GM18520 (cell line): ENCODE measurements around the gene SLCO2A1.

Experiments used
- ATAC-seq: cut with Tn5 transposase; IDR thresholded peaks from one replicate; pipeline ENCODE4 v1.9.1; 2021; ENCODE audit not compliant: unreplicated experiment

The SLCO2A1 gene

DNA sequence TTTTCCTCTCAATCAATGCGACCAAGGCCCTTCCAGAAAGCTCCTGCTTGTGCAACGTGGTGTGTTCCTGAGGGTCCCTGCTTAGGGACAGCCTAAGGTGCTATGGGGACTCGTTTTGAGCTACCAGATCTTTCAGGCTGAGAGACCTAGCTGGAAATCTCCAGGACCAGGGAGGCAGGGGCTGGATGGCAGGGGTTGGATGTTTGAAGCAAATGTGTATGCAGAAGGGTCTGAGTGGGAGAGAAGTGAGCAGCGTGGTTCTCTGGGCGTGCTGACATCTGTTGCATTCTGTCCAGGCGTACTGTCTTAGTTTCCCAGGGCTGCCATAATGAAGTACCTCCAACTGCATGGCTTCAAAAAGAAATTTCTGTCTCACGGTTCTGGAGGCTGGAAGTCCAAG is 31.7 kb upstream of the SLCO2A1 start:
- ATAC-seq, result no peak

DNA sequence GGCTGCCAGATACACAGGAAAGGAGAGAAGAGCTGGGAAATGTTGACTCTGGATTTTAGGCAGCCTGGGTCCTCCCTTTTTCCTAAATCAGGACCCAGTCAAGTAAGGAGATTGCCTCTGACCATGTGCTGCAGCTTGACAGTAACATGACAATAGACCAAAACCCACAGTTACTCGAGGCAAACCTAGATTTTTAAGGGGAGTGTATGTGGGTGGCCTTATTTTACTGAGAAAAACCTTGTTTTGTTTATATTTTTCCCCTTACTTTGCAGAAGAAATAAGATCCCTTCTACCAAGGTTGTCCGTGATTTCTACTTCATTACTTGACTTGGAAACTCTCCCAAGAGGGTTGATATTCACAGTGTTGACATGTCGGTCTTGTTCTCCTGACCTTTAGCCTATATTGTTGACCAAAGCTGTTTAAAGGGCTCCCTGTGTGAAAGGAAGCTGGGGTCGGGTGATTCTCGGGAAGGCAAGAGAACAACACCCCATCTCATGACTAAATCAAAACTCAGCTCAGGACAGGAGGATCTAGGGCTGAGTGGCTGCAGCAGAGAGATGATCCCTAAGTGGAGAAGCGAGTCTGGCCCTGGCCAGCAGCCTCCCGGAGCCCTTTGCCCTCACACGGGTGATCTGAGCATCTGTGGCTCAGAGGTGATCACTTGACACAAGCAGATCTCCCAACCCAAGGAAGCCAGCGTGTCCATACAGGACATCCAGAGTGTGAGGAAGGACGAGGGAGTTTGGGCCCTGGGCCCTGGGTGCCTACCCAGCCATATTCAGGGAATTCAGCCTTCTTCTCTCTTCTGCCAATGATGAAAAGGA is 31.0 kb upstream of the SLCO2A1 start:
- no peak for ATAC-seq

DNA sequence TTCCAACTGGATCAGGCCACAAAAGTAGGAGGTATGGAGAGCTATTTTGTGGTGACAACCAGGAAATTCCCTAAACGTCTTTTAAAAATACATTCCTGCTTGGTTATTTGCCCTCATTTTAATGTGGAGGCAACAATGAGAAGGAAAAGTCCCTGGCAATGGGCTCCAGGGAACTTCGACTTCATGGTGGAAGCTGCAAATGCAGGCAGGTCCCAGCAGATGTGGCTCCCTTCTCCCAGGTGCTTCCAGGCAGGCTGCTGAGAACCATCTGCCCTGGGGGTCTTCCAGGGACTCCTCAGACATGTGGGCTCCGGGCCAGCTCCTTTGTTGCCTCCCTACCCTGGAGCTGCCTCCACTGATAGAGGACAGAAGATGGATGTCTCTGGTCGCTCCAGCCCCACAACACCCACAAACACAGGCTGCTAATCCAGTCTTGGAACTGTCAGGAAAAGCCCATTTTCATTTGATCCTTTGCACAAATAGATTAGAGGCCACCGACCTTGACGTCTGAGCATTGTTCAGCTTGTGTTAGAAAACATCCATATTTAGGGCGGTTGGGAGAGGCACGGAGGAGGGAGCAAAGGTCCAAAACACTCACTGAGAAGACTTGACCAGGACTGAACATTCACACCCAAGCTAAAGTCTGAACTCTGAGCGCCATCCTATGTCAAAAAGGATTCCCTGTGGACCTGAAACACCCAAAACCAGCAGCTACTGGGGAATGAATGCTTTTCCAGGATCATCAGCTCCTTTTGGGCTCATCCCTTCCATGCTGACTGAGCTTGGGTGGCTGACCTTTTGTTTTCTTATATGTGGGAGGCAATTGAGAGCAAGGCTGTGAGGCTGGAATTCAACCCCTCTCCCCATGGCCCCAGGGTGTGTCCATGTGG is 30.2 kb upstream of the SLCO2A1 start:
- ATAC-seq, result no peak

DNA sequence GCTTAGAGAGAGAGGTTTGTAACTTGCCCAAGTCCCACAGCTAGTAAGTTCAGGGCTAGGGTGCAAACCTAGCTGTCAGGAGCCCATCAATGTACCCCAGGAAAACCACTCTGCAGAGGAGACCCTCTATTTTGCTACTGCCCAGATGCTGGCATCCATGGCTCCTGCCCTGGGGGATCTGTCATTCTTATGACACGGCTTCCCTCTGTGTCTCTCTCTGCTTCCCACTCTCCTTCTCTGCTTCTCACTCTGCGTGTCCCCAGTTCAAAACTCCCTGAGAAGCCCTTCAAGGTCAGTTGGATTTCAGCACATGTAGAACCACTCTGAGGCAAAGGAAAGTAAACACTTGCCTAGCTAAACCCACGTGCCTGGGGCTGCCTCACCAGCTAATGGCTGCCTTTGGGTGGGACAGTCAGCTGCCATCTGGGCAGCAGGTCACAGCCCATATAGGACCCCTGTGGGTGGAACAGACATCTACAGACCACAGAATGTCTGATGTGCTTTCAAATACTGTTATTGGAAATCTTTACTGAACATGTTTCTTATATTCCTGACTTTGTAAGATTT is 29.4 kb upstream of the SLCO2A1 start:
- ATAC-seq, result no peak

DNA sequence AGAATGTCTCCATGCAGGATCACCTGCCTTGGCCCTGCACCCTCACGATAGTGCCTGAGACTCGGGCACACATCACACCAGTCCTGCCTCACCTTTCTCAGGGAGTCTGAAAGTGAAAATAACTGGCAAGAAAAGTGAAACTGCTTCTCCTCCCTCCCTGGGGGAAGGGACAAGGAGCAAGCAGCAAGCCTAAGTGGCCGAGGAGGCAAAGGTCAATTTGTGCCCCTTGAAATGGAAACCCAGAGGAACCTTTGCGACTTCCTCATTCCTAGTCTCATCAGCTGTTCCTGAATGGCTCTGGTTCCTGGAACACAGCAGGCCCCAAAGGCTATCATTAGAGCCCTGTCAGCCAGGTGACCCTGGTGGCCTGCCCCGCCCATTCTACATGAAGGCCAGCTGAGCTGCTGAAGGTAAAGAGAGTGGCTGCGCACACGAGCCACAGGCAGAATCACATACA is 28.0 kb upstream of the SLCO2A1 start:
- ATAC-seq, result no peak

DNA sequence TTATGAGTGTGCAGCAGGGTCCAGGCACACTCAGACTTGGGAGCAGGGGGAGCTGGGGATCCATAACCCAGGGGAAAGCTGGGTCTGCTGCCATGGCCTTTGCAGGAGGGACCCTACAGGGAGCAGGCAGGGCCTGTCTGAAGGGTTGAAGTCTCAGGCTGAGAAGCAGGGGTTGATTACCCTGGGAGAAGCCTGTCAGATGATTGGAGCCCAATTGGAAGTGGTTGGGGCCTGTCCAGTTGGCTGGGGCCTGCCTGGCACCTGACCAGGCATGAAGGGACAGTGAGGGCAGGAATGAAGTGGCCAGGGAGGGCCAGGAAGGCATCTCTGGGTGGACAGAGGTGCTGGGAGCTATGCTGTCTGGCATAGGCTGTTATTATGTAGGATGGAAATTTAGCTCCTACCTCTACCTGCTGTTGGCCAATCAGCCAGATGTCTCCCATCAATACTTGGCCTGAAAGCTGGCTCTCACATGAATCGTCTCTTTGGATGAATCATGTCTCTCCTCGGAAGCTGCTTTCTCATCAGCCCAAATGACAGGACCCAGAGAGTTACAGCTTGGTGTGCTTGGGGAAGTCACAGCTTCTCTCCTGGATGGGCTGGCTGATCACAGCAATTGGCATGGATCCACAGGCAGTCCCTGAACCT is 27.4 kb upstream of the SLCO2A1 start:
- ATAC-seq, result no peak

DNA sequence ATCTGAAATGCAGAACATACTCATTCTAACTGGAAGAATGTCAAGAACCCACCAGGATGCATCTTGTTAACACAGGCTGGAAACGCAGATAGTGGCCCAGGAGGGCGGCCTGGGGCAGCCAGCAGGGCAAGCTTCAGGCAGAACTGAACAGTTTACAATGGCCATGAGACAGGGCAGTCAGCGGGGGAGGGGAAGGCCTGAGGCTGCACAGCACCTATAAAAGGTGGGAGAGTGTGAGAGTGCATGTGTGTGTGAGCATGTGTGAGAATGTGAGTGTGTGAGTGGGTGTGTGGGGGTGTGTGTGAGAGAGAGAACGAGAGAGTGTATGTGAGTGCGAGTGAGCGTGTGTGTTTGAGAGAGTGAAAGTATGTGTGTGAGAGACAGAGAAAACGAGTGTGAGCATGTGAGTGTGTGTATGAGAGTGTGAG is 26.8 kb upstream of the SLCO2A1 start:
- ATAC-seq, result no peak

DNA sequence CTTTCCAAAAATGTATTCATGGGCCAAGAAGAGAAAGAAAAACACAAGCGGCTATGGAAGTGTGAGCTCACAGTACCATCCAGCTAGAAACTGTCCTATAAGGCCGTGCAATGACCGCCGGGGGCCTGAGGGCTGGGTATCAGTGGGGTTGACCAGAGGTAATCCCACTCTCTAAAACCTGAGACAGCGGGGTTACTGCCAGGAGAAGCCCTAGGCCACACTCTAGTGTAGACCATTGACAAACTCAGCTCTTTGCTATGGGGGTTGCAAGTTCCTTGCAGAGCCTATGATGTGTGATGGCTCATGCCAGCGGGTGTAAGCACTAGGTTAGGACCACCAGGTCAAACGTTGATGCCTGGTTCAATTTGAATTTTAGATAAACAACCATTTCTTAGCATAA is 25.9 kb upstream of the SLCO2A1 start:
- ATAC-seq, result no peak

DNA sequence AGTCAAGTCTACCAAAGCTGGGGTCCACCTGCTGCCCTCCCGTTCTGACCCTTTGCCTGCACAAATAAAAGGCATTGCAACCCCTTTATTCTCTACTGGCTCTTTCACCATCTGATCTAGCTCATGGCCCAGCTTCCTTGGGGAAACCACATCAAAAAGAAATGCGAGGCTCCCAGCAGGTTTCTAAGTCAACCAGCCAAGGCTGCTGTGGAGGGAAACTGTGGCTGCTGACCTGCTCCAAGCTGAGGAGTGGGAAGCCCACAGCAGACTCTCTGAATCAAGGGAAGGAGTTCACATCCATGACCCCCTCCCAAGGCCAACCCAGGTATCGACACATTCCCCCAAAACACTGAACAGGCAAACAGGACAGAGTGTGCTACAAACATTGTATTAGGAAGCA is 25.2 kb upstream of the SLCO2A1 start:
- ATAC-seq, result no peak

DNA sequence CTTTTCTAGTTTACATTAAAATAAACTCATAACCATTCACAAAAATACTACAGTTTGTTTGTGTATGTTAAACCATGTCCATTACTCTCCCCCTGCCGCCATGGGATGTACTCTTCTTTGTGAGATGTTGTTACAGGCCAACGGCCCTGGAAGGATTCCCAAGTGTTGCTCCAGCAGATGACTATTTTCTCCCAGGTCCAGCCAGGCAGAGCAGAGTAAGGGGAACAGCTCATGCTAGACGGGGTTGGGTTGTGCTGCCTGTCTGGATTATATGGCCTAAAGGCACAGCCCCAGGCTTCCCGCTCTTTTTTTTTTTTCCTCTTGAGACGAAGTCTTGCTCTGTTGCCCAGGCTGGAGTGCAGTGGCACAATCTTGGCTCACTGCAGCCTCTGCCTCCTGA is 24.5 kb upstream of the SLCO2A1 start:
- no peak for ATAC-seq

DNA sequence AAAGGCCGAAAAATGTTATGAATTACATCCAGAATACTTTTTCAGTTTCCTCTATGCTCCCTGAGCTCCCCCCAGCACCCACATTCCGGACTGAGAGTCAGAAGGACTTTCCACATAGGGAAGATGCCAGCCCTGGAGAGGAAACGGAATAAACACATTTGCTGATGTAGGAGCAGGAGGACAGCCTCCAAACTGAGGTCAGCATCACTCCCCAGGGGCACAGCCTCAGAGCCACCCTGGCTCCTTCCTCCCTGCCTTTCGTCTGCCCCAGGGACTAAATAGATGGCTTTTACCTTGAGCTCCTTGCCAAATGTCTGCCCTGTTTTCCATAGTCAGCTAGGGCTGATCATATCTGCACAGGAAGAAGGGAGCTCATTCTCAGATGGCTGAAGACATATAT is 22.6 kb upstream of the SLCO2A1 start:
- no peak for ATAC-seq

DNA sequence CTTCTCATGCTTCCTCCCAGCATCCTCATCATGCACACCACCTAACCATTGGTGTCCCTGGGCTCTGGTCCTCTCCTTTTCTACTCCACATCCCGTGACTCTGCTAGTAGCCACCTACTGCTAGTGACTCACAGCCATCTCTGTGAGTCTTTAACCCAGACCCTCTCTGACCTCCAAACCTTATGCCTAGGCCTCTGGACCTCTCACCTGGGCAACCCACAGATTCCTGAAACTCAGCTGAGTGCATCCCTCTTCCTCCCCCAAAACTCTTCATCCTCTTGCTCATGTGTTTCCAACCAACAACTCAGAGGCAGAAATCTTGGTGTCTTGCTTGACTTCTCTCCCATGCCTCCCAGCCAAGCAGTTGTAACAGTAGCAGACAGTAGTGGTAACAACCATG is 20.0 kb upstream of the SLCO2A1 start:
- no peak for ATAC-seq

DNA sequence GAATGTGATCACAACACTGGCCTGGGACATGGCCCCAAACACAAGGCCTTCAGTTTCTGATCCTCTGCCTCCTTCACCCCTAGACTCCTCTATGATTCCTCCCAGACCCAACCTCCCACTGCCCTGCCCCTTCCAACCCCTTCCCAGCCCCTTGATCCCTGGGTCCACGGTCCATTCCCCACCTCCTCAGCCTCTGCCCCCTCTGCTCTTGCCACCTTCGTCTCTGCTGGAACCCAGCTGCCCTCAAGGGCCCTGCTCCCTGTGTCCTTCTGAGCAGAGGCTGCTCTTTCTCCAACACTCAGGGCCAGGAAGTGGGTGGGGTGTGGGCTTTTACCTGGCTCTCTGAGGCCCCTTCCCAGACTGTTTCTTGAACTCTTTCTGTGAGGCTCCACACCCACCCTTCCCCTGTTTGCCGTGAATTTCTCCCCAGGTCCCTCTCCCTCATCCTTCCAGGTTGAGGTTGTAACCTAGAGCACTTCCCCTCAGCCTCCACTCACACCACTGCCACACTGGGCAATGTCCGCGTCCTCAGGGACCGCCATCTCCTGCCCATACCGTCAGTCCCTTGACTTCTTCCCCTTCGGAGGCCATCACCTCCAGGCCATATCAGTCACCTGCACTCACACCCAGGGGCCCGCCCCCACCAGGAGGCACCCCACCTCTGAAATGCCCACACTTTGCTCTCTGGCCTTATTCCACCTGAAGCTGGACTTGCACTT is 18.7 kb upstream of the SLCO2A1 start:
- no peak for ATAC-seq

DNA sequence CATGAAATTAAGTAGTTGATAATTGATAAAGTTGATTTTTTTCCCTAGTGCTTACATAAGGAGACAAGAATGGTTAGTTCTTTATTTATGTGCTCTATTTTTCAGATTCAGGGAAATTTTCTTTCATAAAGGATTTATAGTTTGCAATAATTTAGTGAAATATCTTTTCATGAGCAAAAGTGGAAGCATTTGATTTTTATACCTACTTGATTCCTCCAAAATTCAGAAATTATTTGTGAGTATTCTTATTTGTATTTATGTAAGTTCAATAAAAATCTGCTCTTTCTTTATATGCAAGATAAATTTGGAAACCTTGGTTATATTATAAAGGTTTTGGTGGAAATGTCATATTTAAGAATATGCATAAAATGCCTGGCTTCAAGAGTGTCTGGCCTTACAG is 14.7 kb upstream of the SLCO2A1 start:
- ATAC-seq, result no peak

DNA sequence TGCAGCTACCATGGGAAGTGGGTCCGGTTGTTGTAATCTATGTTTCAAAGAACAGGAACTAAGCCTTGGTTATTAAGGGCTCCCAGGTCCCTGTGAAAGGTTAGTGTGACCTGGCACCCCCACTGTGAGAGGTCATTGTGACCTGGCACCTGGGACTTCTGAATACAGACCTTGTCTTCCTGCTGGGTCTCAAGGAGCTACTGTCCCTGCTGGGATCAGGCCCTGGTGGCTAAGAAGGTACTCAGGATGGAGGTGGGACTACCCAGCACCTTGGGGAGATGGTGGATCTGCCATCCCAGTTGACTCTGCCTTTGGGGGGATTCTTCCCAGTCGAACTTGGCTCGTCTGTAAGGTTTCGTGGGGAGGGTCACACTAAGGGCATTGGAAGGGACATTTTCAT is 10.3 kb upstream of the SLCO2A1 start:
- ATAC-seq, result no peak

DNA sequence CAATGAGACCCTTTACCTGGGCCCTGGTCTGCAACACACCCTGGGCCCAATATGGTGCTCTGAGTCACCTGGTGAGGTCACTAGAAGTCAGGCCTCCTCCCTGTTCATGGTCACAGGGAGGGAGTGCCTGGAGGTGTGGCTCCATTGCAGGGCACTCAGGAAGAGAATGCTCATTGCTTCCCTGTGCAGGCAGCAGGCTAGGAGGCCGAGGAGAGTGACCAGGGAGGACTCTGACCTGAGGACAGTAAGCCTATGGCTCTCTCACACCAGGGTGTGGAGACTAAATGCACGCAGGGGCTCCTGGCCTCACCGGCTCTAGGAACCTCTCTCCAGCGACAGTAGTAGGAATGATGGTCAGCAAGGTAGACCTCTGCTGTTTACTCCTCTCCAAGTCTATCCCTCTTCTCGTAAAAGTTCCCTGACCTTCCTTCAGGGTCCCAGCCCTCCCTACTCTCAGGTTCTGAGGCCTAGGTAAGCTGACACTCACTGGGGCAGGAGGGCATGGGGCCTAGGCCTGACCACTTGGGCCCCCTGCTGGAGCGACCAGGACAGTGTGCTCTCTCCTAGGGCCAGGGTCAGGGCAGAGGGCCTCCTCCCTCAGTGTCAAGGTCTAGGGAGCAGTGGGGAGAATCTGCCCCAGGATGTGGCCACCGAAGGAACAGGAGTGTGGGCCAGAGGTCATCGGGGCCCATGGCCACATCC is 9.6 kb upstream of the SLCO2A1 start:
- no peak for ATAC-seq

DNA sequence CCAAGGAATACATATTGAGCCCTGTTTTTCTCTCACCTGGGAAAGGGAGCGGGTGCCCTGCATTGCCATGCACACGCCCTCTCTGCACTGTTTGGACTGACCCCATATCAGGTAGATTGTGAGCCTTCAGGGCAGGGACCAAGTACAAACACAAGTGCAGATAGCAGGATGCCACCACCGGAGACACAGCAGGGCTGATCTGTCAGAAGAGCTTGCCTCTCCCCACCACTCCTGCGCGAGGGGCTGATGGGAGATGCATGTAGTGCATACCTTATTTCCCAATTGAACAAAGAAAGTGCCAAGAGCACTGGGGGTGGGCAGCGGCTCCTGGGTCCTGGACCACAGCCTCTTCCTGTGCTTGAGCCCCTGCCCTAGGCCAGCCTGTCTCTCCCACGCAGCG is 9.0 kb upstream of the SLCO2A1 start:
- ATAC-seq, result no peak

DNA sequence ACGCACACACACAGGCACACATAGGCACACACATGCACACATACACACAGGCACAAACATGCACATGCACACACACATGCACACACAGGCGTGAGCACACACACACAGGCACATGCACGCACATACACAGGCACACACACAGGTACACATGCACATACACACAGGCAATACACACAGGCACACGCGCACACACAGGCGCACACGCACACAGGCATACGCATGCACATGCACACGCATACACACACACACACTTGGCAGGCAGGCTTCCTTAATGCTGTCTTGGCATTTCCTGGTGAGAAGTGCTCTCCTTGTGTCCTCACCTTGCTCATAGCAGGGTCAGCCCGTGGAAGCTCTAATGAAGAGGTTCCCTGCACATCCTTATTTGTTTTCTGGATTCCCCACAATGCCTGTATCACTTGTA is 8.4 kb upstream of the SLCO2A1 start:
- no peak for ATAC-seq

DNA sequence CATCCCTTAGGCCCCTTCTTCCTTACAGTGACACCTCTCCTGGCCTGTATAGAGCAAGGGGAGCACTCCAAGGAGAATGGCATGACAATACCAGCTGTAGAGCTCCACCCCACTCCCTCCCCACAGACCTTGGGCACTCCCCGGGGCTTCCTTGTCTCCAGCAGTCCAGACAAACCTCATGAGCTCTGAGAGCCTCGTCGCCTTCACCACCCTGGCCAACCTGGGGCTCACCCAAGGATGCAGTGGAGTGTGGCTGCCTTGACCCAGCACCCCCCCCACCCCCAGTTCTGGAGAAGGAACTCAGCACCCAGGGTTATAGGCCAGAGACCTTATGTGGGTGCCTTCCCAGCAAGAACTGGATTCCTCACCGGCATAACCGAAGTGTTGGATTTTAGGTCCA is 7.4 kb upstream of the SLCO2A1 start:
- ATAC-seq, result no peak

DNA sequence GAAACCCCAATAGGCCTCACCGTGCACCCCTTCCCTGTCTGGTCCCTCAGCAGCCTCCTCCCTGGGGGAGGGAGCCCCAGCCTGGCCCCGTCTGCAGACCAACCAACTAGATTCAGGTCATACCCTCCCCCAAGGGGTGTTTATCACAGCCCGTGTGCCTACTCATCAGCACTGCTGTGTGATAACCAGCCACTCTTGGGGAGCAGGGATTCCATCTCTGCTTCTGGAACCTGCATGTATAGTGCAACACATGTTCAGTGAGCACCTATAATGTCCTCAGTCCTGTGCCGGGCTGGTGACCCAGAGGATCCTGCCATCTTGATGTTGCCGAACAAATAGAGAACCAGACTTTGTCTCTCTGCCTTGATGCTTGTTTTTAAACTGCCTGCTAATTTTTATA is 6.6 kb upstream of the SLCO2A1 start:
- ATAC-seq, result no peak
